ENCODE measurements around the gene MMS19.
A peak's percentile ranks its signal among the peaks of the same experiment; 100 is the strongest.
"Not testable (repeated sequence)": the region's sequence is repeated elsewhere in the genome, so short reads cannot be mapped to it uniquely, and the experiment has no call there.

Gene MMS19

GRCh38 chr10:97459933-97460332, 38.3 kb downstream of the MMS19 start:
- no peak for DNase-seq

- no peak for DNase-seq
Measured at GRCh38 chr10:97459111-97459510, 39.1 kb downstream of the MMS19 start.

GRCh38 chr10:97456686-97457065, 41.5 kb downstream of the MMS19 start:
- no peak for DNase-seq

GRCh38 chr10:97456034-97456685, 42.1 kb downstream of the MMS19 start:
- DNase-seq: no peak

GRCh38 chr10:97454330-97455036, 43.7 kb downstream of the MMS19 start:
- DNase-seq: no peak

- DNase-seq: no peak
Measured at GRCh38 chr10:97452352-97452751, 45.9 kb downstream of the MMS19 start.

- DNase-seq: no peak
Measured at GRCh38 chr10:97451605-97452004, 46.6 kb downstream of the MMS19 start.

GRCh38 chr10:97450828-97451227, 47.4 kb downstream of the MMS19 start:
- no peak for DNase-seq

- DNase-seq: peak; percentile 88
Measured at GRCh38 chr10:97445722-97446639, 52.2 kb downstream of the MMS19 start, which contains the start of the genes EXOSC1 and ZDHHC16. Gene EXOSC1 (minus strand): TSS chr10:97446006. CDS start chr10:97445985, 21 bp downstream. Gene ZDHHC16 (plus strand): TSS chr10:97446175. CDS start chr10:97451676, 5,501 bp downstream.

GRCh38 chr10:97445357-97445721, 52.9 kb downstream of the MMS19 start:
- no peak for DNase-seq

GRCh38 chr10:97444212-97444611, 54.0 kb downstream of the MMS19 start:
- no peak for DNase-seq

GRCh38 chr10:97442277-97442676, 55.9 kb downstream of the MMS19 start:
- DNase-seq: no peak

GRCh38 chr10:97435211-97435610, 63.0 kb downstream of the MMS19 start:
- no peak for DNase-seq

GRCh38 chr10:97434557-97434956, 63.7 kb downstream of the MMS19 start:
- no peak for DNase-seq

- DNase-seq: no peak
Measured at GRCh38 chr10:97434055-97434454, 64.2 kb downstream of the MMS19 start.

GRCh38 chr10:97428572-97428981, 69.6 kb downstream of the MMS19 start:
- DNase-seq: no peak

- DNase-seq: no peak
Measured at GRCh38 chr10:97427571-97428179, 70.5 kb downstream of the MMS19 start.

- no peak for DNase-seq
Measured at GRCh38 chr10:97426776-97427570, 71.2 kb downstream of the MMS19 start.

- DNase-seq: peak; percentile 92
Measured at GRCh38 chr10:97425964-97426775, 72.1 kb downstream of the MMS19 start, which contains the start of gene PGAM1. Gene PGAM1 (plus strand): TSS chr10:97426191. CDS start chr10:97426308, 117 bp downstream.

GRCh38 chr10:97423757-97424098, 74.5 kb downstream of the MMS19 start:
- DNase-seq: not testable (repeated sequence)

GRCh38 chr10:97416565-97416964, 81.7 kb downstream of the MMS19 start:
- no peak for DNase-seq

Data from activated gamma-delta T cell treated with Interleukin-2 at 50 U/mL for 16 hours (primary cell).